Measurements from ENCODE around the gene MYO18B.
"Not testable (repeated sequence)": the region's sequence is repeated elsewhere in the genome, so short reads cannot be mapped to it uniquely, and the experiment has no call there.

The MYO18B gene

GRCh38 chr22:25972397-25972796 is 230.4 kb downstream of the MYO18B start:
- DNase-seq (ENCODE audit: low spot score) (no peak), FAIRE-seq (no peak)

GRCh38 chr22:25976356-25976755 is 234.4 kb downstream of the MYO18B start:
- DNase-seq (ENCODE audit: low spot score) (no peak), FAIRE-seq (peak; percentile 65)

- DNase-seq (ENCODE audit: low spot score) (no peak), FAIRE-seq (no peak)
Measured at GRCh38 chr22:25979968-25980367, 238.0 kb downstream of the MYO18B start.

GRCh38 chr22:25984911-25985310 is 242.9 kb downstream of the MYO18B start:
- FAIRE-seq; DNase-seq (ENCODE audit: low spot score): not testable (repeated sequence)

- no peak for DNase-seq (ENCODE audit: low spot score)
- FAIRE-seq, result peak; percentile 37
Measured at GRCh38 chr22:25987948-25988347, 246.0 kb downstream of the MYO18B start.

GRCh38 chr22:25990940-25991339 is 249.0 kb downstream of the MYO18B start:
- FAIRE-seq (peak; percentile 67), DNase-seq (ENCODE audit: low spot score) (no peak)

GRCh38 chr22:25992331-25992730 is 250.3 kb downstream of the MYO18B start:
- DNase-seq (ENCODE audit: low spot score) (no peak), FAIRE-seq (no peak)

GRCh38 chr22:25996669-25997068 is 254.7 kb downstream of the MYO18B start:
- no peak for FAIRE-seq
- no peak for DNase-seq (ENCODE audit: low spot score)

- DNase-seq (ENCODE audit: low spot score) (no peak), FAIRE-seq (no peak)
Measured at GRCh38 chr22:25997886-25998775, 256.1 kb downstream of the MYO18B start.

- FAIRE-seq (no peak), DNase-seq (ENCODE audit: low spot score) (no peak)
Measured at GRCh38 chr22:26002456-26002855, 260.5 kb downstream of the MYO18B start.

- DNase-seq (ENCODE audit: low spot score) (no peak), FAIRE-seq (peak; percentile 44)
Measured at GRCh38 chr22:26004477-26004876, 262.5 kb downstream of the MYO18B start.

GRCh38 chr22:26008587-26008986 is 266.6 kb downstream of the MYO18B start:
- DNase-seq (ENCODE audit: low spot score) (no peak), FAIRE-seq (peak; percentile 73)

GRCh38 chr22:26016916-26017315 is 274.9 kb downstream of the MYO18B start:
- no peak for FAIRE-seq
- DNase-seq (ENCODE audit: low spot score), result no peak

- DNase-seq (ENCODE audit: low spot score), result no peak
- FAIRE-seq, result no peak
Measured at GRCh38 chr22:26017932-26018331, 275.9 kb downstream of the MYO18B start.

- peak; percentile 5 for FAIRE-seq
- DNase-seq (ENCODE audit: low spot score), result no peak
Measured at GRCh38 chr22:26019596-26019995, 277.6 kb downstream of the MYO18B start.

- FAIRE-seq (peak; percentile 37), DNase-seq (ENCODE audit: low spot score) (no peak)
Measured at GRCh38 chr22:26021516-26021915, 279.5 kb downstream of the MYO18B start.

- FAIRE-seq, result peak; percentile 59
- no peak for DNase-seq (ENCODE audit: low spot score)
Measured at GRCh38 chr22:26023104-26023775, 281.3 kb downstream of the MYO18B start.

- FAIRE-seq (no peak), DNase-seq (ENCODE audit: low spot score) (no peak)
Measured at GRCh38 chr22:26025626-26026025, 283.6 kb downstream of the MYO18B start.

- DNase-seq (ENCODE audit: low spot score) (no peak), FAIRE-seq (no peak)
Measured at GRCh38 chr22:26027341-26027740, 285.4 kb downstream of the MYO18B start.

- FAIRE-seq (no peak), DNase-seq (ENCODE audit: low spot score) (no peak)
Measured at GRCh38 chr22:26031641-26032040, 289.7 kb downstream of the MYO18B start.

GRCh38 chr22:26033071-26033470 is 291.1 kb downstream of the MYO18B start:
- no peak for FAIRE-seq

GRCh38 chr22:26033586-26033985 is 291.6 kb downstream of the MYO18B start:
- FAIRE-seq (no peak), DNase-seq (ENCODE audit: low spot score) (no peak)

More at GRCh38 chr22:26033071-26033470, 291.1 kb downstream of the MYO18B start:
- no peak for DNase-seq (ENCODE audit: low spot score)

GRCh38 chr22:26035523-26035922 is 293.5 kb downstream of the MYO18B start:
- DNase-seq (ENCODE audit: low spot score) (no peak), FAIRE-seq (no peak)

All from urothelium cell line (cell line).